Measurements from ENCODE around the gene OSBPL3. TPM values are rescaled to one million over a fixed set of nuclear protein-coding genes. Genes with fewer than 3 reads are reported as not detected.

The OSBPL3 gene
- total and polyA plus RNA-seq, 8 donors: 2.0 to 25.0 (median 9.9) TPM

- peaks cover 0 to 1% (median 0%) of the 10 kb centered on the region in 4 donors for H3K9me3 ChIP-seq
Observed at GRCh38 chr7:24755541-24756407, 224.2 kb downstream of the OSBPL3 start.

GRCh38 chr7:24754906-24755506, 225.0 kb downstream of the OSBPL3 start:
- no peak overlapping the region for H3K4me3 ChIP-seq
- intact Hi-C loops (cut with DNase I; ENCODE audit: low total_unique reads): no loop called here
- no peaks in the 10 kb centered on the region for H3K9me3 ChIP-seq
- peaks cover 0 to 39% (median 22%) of the 10 kb centered on the region in 3 donors for H3K27me3 ChIP-seq
- H3K27ac ChIP-seq: no peak overlapping the region
- WGBS, 5 donors: 65 to 88% (median 85%) methylated on average over 3 of the region's 3 CpGs
- DNase-seq: no peak
- peaks cover 6 to 21% (median 19%) of the 10 kb centered on the region in 4 donors for H3K4me1 ChIP-seq
- TF ChIP-seq POLR2A (IDR thresholded peaks at IDR 0.05) (no peak), POLR2AphosphoS5 (IDR thresholded peaks at IDR 0.05) (no peak), EP300 (IDR thresholded peaks at IDR 0.05) (no peak), CTCF (IDR thresholded peaks at IDR 0.05) (no peak)
- no peaks in the 10 kb centered on the region for H3K36me3 ChIP-seq

More at GRCh38 chr7:24755541-24756407, 224.2 kb downstream of the OSBPL3 start:
- intact Hi-C loops (cut with DNase I; ENCODE audit: low total_unique reads): no loop called here
- Histone ChIP-seq H3K36me3 (no peaks in the 10 kb centered on the region), H3K4me1 (peaks cover 6 to 21% (median 19%) of the 10 kb centered on the region in 4 donors), H3K4me3 (peak overlapping the region in 1 of 4 donors; percentile 75), H3K27me3 (peaks cover 0 to 39% (median 22%) of the 10 kb centered on the region in 3 donors), H3K27ac (peak overlapping the region in 1 of 5 donors; percentile 83)
- 77 to 88% (median 87%) methylated on average over 12 of the region's 12 CpGs for WGBS, 5 donors
- TF ChIP-seq POLR2AphosphoS5 (IDR thresholded peaks at IDR 0.05) (no peak), POLR2A (IDR thresholded peaks at IDR 0.05) (no peak), CTCF (IDR thresholded peaks at IDR 0.05) (no peak), EP300 (IDR thresholded peaks at IDR 0.05) (no peak)
- DNase-seq: peak in 1 of 2 donors; percentile 53

- peaks cover 0 to 13% (median 8%) of the 10 kb centered on the region in 3 donors for H3K27me3 ChIP-seq
- H3K4me3 ChIP-seq: no peak overlapping the region
- no peak for DNase-seq
- H3K27ac ChIP-seq: no peak overlapping the region
- H3K36me3 ChIP-seq: no peaks in the 10 kb centered on the region
- peaks cover 0 to 11% (median 7%) of the 10 kb centered on the region in 4 donors for H3K4me1 ChIP-seq
- intact Hi-C loops (cut with DNase I; ENCODE audit: low total_unique reads): no loop called here
- TF ChIP-seq POLR2A (IDR thresholded peaks at IDR 0.05): no peak
- TF ChIP-seq CTCF (IDR thresholded peaks at IDR 0.05): no peak
- TF ChIP-seq EP300 (IDR thresholded peaks at IDR 0.05): no peak
- TF ChIP-seq POLR2AphosphoS5 (IDR thresholded peaks at IDR 0.05): no peak
- no peaks in the 10 kb centered on the region for H3K9me3 ChIP-seq
- 62 to 91% (median 80%) methylated on average over 3 of the region's 3 CpGs for WGBS, 5 donors
Observed at GRCh38 chr7:24752073-24752800, 227.7 kb downstream of the OSBPL3 start.

- Histone ChIP-seq H3K27ac (no peak overlapping the region), H3K9me3 (no peaks in the 10 kb centered on the region), H3K4me1 (peaks cover 0 to 4% (median 3%) of the 10 kb centered on the region in 4 donors), H3K4me3 (no peak overlapping the region), H3K27me3 (peaks cover 0 to 5% (median under 1%) of the 10 kb centered on the region in 3 donors), H3K36me3 (no peaks in the 10 kb centered on the region)
- no peak for DNase-seq
- WGBS, 5 donors: 88 to 100% (median 93%) methylated on average over 1 of the region's 1 CpG
- intact Hi-C loops (cut with DNase I; ENCODE audit: low total_unique reads): no loop called here
- TF ChIP-seq POLR2A (IDR thresholded peaks at IDR 0.05): no peak
- no peak for TF ChIP-seq POLR2AphosphoS5 (IDR thresholded peaks at IDR 0.05)
- no peak for TF ChIP-seq CTCF (IDR thresholded peaks at IDR 0.05)
- TF ChIP-seq EP300 (IDR thresholded peaks at IDR 0.05): no peak
Observed at GRCh38 chr7:24751484-24751883, 228.5 kb downstream of the OSBPL3 start.
